ENCODE measurements around the gene EFNA4. TPM values are rescaled to one million over a fixed set of nuclear protein-coding genes. Genes with fewer than 3 reads are reported as not detected.

EFNA4 gene
- total and polyA plus RNA-seq, 11 donors = 1.1 to 4.8 (median 2.2) TPM

- TF ChIP-seq CTCF (IDR thresholded peaks at IDR 0.05) = no peak
- no peak for TF ChIP-seq POLR2A (IDR thresholded peaks at IDR 0.05)
- Histone ChIP-seq H3K4me1 (peaks cover 0 to 9% (median 0%) of the 10 kb centered on the region in 12 donors), H3K9me3 (no peaks in the 10 kb centered on the region), H3K36me3 (no peaks in the 10 kb centered on the region), H3K27me3 (no peaks in the 10 kb centered on the region), H3K4me3 (no peak overlapping the region), H3K27ac (no peak overlapping the region)
- intact Hi-C loops (cut with DNase I) = no loop called here
- ATAC-seq (no peak), DNase-seq (no peak)
- WGBS, 4 donors = 86 to 100% (median 90%) methylated on average over 2 to 6 of the region's 6 CpGs
Measured at GRCh38 chr1:155026588-155026987, 37.0 kb upstream of the EFNA4 start.

- H3K4me1 ChIP-seq = peaks cover 0 to 4% (median 0%) of the 10 kb centered on the region in 12 donors
- H3K36me3 ChIP-seq = no peaks in the 10 kb centered on the region
- ATAC-seq (peak in 1 of 4 donors; percentile 37), DNase-seq (no peak)
- no peaks in the 10 kb centered on the region for H3K27me3 ChIP-seq
- 79 to 92% (median 85%) methylated on average over 11 to 16 of the region's 16 CpGs for WGBS, 4 donors
- H3K4me3 ChIP-seq = no peak overlapping the region
- H3K27ac ChIP-seq = no peak overlapping the region
- H3K9me3 ChIP-seq = no peaks in the 10 kb centered on the region
- TF ChIP-seq CTCF (IDR thresholded peaks at IDR 0.05) = no peak
- TF ChIP-seq POLR2A (IDR thresholded peaks at IDR 0.05) = no peak
- intact Hi-C loops (cut with DNase I) = no loop called here
Measured at GRCh38 chr1:155029513-155030242, 33.9 kb upstream of the EFNA4 start.

GRCh38 chr1:155030243-155030795 lies 33.2 kb upstream of the EFNA4 start:
- Histone ChIP-seq H3K27ac (no peak overlapping the region), H3K4me3 (no peak overlapping the region), H3K36me3 (no peaks in the 10 kb centered on the region), H3K27me3 (no peaks in the 10 kb centered on the region), H3K4me1 (peaks cover 0 to 4% (median 0%) of the 10 kb centered on the region in 12 donors), H3K9me3 (no peaks in the 10 kb centered on the region)
- DNase-seq (no peak), ATAC-seq (no peak)
- WGBS, 4 donors = 84 to 95% (median 90%) methylated on average over 11 to 15 of the region's 15 CpGs
- intact Hi-C loops (cut with DNase I) = no loop called here
- TF ChIP-seq CTCF (IDR thresholded peaks at IDR 0.05) (no peak), POLR2A (IDR thresholded peaks at IDR 0.05) (no peak)

GRCh38 chr1:155030899-155031298 lies 32.6 kb upstream of the EFNA4 start:
- WGBS, 4 donors = 82 to 87% (median 86%) methylated on average over 11 of the region's 11 CpGs
- TF ChIP-seq CTCF (IDR thresholded peaks at IDR 0.05) = no peak
- no peak for TF ChIP-seq POLR2A (IDR thresholded peaks at IDR 0.05)
- Histone ChIP-seq H3K4me1 (peaks cover 0 to 10% (median 0%) of the 10 kb centered on the region in 12 donors), H3K4me3 (no peak overlapping the region), H3K27ac (no peak overlapping the region), H3K9me3 (no peaks in the 10 kb centered on the region), H3K27me3 (no peaks in the 10 kb centered on the region), H3K36me3 (no peaks in the 10 kb centered on the region)
- intact Hi-C loops (cut with DNase I) = no loop called here
- ATAC-seq (no peak), DNase-seq (no peak)

All from heart left ventricle (tissue), 16 donors.